Measurements from ENCODE around the gene PSD2. TPM values are rescaled to one million over a fixed set of nuclear protein-coding genes. Genes with fewer than 3 reads are reported as not detected.

The PSD2 gene
- total RNA-seq, 4 donors from 2014 or later = 0.16 TPM; not detected in 3

DNA sequence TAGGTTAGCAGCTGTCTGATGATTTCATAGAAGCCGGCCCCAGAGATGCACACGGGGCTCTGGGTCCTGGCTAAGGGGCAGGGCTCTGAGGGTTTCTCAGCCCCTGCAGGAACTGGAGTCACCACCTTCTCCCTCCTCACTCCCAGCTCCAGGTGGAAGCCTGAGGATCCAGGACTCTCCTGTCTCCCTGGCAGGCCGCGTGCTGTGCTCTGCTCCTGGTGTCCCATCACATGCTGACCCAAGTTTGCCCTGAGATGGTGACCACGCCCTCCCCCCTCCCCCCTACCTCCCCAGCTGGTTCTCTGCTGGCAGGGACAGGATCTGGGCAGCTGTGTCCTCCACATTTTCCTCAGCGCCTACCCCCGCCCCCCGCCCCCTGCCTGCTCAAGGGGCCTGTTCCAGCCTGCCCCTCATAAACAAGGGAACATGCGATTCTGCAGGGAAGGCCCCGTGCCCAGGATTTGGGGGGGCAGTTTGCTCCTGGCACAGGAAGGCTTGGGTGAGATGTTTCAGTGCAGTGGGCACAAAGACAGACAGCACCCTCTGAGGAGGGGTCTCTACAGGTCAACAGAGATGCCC lies 87.4 kb downstream of the PSD2 start:
- H3K36me3 ChIP-seq = no peaks in the 10 kb centered on the region
- no peak overlapping the region for H3K27ac ChIP-seq
- TF ChIP-seq EP300 (IDR thresholded peaks at IDR 0.05; ENCODE audit: low read depth) = no peak
- TF ChIP-seq POLR2A (IDR thresholded peaks at IDR 0.05) = no peak
- TF ChIP-seq, protein P1, sequence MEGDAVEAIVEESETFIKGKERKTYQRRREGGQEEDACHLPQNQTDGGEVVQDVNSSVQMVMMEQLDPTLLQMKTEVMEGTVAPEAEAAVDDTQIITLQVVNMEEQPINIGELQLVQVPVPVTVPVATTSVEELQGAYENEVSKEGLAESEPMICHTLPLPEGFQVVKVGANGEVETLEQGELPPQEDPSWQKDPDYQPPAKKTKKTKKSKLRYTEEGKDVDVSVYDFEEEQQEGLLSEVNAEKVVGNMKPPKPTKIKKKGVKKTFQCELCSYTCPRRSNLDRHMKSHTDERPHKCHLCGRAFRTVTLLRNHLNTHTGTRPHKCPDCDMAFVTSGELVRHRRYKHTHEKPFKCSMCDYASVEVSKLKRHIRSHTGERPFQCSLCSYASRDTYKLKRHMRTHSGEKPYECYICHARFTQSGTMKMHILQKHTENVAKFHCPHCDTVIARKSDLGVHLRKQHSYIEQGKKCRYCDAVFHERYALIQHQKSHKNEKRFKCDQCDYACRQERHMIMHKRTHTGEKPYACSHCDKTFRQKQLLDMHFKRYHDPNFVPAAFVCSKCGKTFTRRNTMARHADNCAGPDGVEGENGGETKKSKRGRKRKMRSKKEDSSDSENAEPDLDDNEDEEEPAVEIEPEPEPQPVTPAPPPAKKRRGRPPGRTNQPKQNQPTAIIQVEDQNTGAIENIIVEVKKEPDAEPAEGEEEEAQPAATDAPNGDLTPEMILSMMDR (IDR thresholded peaks at IDR 0.05) = no peak
- TF ChIP-seq POLR2AphosphoS5 (IDR thresholded peaks at IDR 0.05) = no peak
- DNase-seq = no peak
- intact Hi-C loops (cut with DNase I; ENCODE audit: low total_unique reads) (no loop called here), in situ Hi-C loops (cut with MboI; ENCODE audit: low pct_ligation_motif_present in 1 of 4, low pct_unique_long_range_greater_than_20kb in 1 of 4, low sequenced_read_pairs in 3 of 4) (no loop called here)
- H3K4me3 ChIP-seq = no peak overlapping the region
- no peaks in the 10 kb centered on the region for H3K9me3 ChIP-seq
- H3K4me1 ChIP-seq = no peaks in the 10 kb centered on the region
- no peaks in the 10 kb centered on the region for H3K27me3 ChIP-seq
- 48% methylated on average over 10 of the region's 10 CpGs; no CpG with 5 or more reads in 1 of the 2 donors for WGBS, 2 donors (ENCODE audit: low coverage in 1 of 2)

DNA sequence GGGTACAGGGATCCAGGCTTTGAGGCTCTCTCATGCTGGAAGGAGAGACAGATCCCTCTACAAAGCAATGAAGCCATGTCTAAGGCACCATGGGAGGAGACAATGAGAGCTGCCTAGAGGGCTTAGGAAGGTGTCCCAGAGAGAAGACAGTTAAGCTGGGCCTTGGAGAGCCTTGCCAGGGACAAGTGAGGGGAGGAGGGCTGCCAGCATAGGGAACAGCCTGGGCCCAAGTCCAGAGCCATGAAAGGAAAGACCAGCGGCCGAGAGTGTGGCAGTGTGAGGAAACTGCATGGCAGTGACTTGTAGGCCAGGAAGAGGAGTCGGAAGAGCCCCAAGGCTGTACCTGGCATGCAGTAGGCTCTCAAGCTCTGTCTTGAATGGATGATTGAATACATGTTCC lies 88.5 kb downstream of the PSD2 start:
- whole genome bisulfite sequencing, 2 donors (ENCODE audit: low coverage in 1 of 2) = 79 to 92% methylated on average over 3 of the region's 3 CpGs
- TF ChIP-seq, protein P1 (IDR thresholded peaks at IDR 0.05) = no peak
- no peak for TF ChIP-seq POLR2AphosphoS5 (IDR thresholded peaks at IDR 0.05)
- no peak for TF ChIP-seq POLR2A (IDR thresholded peaks at IDR 0.05)
- no peak for TF ChIP-seq EP300 (IDR thresholded peaks at IDR 0.05; ENCODE audit: low read depth)
- intact Hi-C loops (cut with DNase I; ENCODE audit: low total_unique reads) (no loop called here), in situ Hi-C loops (cut with MboI; ENCODE audit: low pct_ligation_motif_present in 1 of 4, low pct_unique_long_range_greater_than_20kb in 1 of 4, low sequenced_read_pairs in 3 of 4) (no loop called here)
- H3K27ac ChIP-seq = no peak overlapping the region
- no peak for DNase-seq
- H3K27me3 ChIP-seq = no peaks in the 10 kb centered on the region
- H3K4me3 ChIP-seq = no peak overlapping the region
- no peaks in the 10 kb centered on the region for H3K9me3 ChIP-seq
- no peaks in the 10 kb centered on the region for H3K36me3 ChIP-seq
- no peaks in the 10 kb centered on the region for H3K4me1 ChIP-seq

DNA sequence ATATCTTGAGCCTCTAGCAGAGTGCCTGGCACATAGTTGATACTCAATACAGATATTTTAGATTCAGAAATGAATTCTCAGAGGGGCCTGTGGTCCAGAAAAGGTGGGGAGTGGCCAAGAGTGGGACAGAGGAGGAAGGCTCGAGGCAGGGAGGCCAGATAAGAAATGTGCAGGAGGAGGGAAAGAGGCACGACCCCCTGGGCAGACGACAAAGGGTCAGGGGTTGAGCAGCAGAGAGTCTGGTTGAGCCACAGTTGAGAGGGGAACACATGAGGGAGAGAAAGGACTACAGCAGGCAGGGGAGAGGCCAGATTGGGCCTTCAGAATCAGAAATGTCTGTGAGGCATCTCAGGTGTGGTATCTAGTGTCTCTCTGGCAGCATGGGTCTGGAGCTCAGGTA lies 89.1 kb downstream of the PSD2 start:
- no peak for DNase-seq
- no peak for TF ChIP-seq POLR2AphosphoS5 (IDR thresholded peaks at IDR 0.05)
- TF ChIP-seq, protein P1 (IDR thresholded peaks at IDR 0.05) = no peak
- no peak for TF ChIP-seq POLR2A (IDR thresholded peaks at IDR 0.05)
- TF ChIP-seq EP300 (IDR thresholded peaks at IDR 0.05; ENCODE audit: low read depth) = no peak
- Histone ChIP-seq H3K9me3 (no peaks in the 10 kb centered on the region), H3K4me1 (no peaks in the 10 kb centered on the region), H3K36me3 (no peaks in the 10 kb centered on the region), H3K4me3 (no peak overlapping the region), H3K27ac (no peak overlapping the region), H3K27me3 (no peaks in the 10 kb centered on the region)
- in situ Hi-C loops (cut with MboI; ENCODE audit: low pct_ligation_motif_present in 1 of 4, low pct_unique_long_range_greater_than_20kb in 1 of 4, low sequenced_read_pairs in 3 of 4) = no loop called here
- intact Hi-C loops (cut with DNase I; ENCODE audit: low total_unique reads) = no loop called here
- 61% methylated on average over 3 of the region's 3 CpGs; no CpG with 5 or more reads in 1 of the 2 donors for WGBS, 2 donors (ENCODE audit: low coverage in 1 of 2)

DNA sequence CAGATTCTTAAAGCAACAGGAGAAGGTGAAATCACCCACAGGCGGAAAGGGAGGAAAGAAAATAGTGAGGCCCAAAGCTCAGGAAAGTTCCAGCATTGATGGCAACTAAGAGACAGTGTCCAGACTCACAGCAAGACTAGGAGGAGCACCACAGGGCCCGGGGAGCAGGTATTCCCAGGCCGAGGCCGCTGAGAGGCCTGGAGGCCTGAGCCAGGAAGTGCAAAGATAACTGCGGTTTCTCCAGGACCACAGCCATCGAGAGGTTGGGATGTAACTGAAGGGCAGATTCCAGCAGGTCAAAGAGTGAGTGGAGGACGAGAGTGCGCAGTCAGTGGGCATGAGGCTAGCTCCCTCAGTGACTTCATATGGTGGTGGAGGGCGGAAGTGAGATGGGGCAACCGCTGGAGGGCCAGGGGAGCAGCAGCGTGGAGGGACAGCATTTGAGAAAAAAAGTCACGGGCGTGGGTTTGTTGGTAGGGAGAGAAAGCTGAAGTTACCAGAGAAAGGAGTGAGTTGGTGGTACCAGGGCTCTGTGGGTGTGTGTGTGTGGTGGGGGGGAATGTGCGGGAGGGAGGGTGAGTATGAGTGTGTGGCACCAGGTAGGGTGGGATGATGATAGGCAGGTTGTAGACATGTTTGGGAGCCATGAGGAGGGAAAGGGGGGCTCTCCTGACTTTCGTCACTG lies 89.7 kb downstream of the PSD2 start:
- no peaks in the 10 kb centered on the region for H3K4me1 ChIP-seq
- in situ Hi-C loops (cut with MboI; ENCODE audit: low pct_ligation_motif_present in 1 of 4, low pct_unique_long_range_greater_than_20kb in 1 of 4, low sequenced_read_pairs in 3 of 4) = no loop called here
- no peaks in the 10 kb centered on the region for H3K36me3 ChIP-seq
- 84 to 89% methylated on average over 12 to 15 of the region's 15 CpGs for WGBS, 2 donors (ENCODE audit: low coverage in 1 of 2)
- H3K27ac ChIP-seq = no peak overlapping the region
- intact Hi-C loops (cut with DNase I; ENCODE audit: low total_unique reads) = no loop called here
- DNase-seq = no peak
- no peaks in the 10 kb centered on the region for H3K27me3 ChIP-seq
- H3K9me3 ChIP-seq = no peaks in the 10 kb centered on the region
- no peak overlapping the region for H3K4me3 ChIP-seq
- TF ChIP-seq POLR2A (IDR thresholded peaks at IDR 0.05) (no peak), POLR2AphosphoS5 (IDR thresholded peaks at IDR 0.05) (no peak), EP300 (IDR thresholded peaks at IDR 0.05; ENCODE audit: low read depth) (no peak)
- TF ChIP-seq, protein P1 (IDR thresholded peaks at IDR 0.05) = no peak

All from transverse colon (tissue), 4 donors.